Measurements from ENCODE around the gene ACBD6. TPM values are rescaled to one million over a fixed set of nuclear protein-coding genes. Genes with fewer than 3 reads are reported as not detected.
A peak's percentile ranks its signal among the peaks of the same experiment; 100 is the strongest.

ACBD6 gene
- total and polyA plus RNA-seq, 7 donors: 12.6 to 20.4 (median 17.3) TPM

GRCh38 chr1:180247580-180247979, 254.8 kb downstream of the ACBD6 start:
- Histone ChIP-seq H3K4me1 (no peaks in the 10 kb centered on the region), H3K36me3 (ENCODE audit: insufficient read depth in 1 of 2, low read depth in 1 of 2) (no peaks in the 10 kb centered on the region), H3K27ac (no peak overlapping the region), H3K27me3 (ENCODE audit: insufficient read depth in 3 of 3, low read length in 2 of 3) (peaks cover 0 to 9% (median 5%) of the 10 kb centered on the region in 3 donors), H3K4me3 (no peak overlapping the region), H3K9me3 (no peaks in the 10 kb centered on the region)
- DNase-seq (peak in 1 of 2 donors; percentile 39), ATAC-seq (no peak)
- TF ChIP-seq CTCF (IDR thresholded peaks at IDR 0.05): no peak
- intact Hi-C loops (cut with DNase I): no loop called here
- 88 to 90% (median 88%) methylated on average over 4 of the region's 4 CpGs for WGBS, 3 donors

- H3K4me1 ChIP-seq: no peaks in the 10 kb centered on the region
- H3K9me3 ChIP-seq: no peaks in the 10 kb centered on the region
- H3K4me3 ChIP-seq: no peak overlapping the region
- no peak overlapping the region for H3K27ac ChIP-seq
- DNase-seq (no peak), ATAC-seq (no peak)
- intact Hi-C loops (cut with DNase I): no loop called here
- 90 to 95% (median 93%) methylated on average over 3 of the region's 3 CpGs for WGBS, 3 donors
- H3K36me3 ChIP-seq (ENCODE audit: insufficient read depth in 1 of 2, low read depth in 1 of 2): no peaks in the 10 kb centered on the region
- TF ChIP-seq CTCF (IDR thresholded peaks at IDR 0.05): no peak
- H3K27me3 ChIP-seq (ENCODE audit: insufficient read depth in 3 of 3, low read length in 2 of 3): peaks cover 0 to 14% (median 5%) of the 10 kb centered on the region in 3 donors
Observed at GRCh38 chr1:180247061-180247460, 255.3 kb downstream of the ACBD6 start.

GRCh38 chr1:180246579-180246978, 255.8 kb downstream of the ACBD6 start:
- H3K27me3 ChIP-seq (ENCODE audit: insufficient read depth in 3 of 3, low read length in 2 of 3): peaks cover 0 to 19% (median 5%) of the 10 kb centered on the region in 3 donors
- intact Hi-C loops (cut with DNase I): no loop called here
- no peaks in the 10 kb centered on the region for H3K4me1 ChIP-seq
- peak in 1 of 2 donors; percentile 22 for DNase-seq
- 92 to 95% (median 94%) methylated on average over 5 of the region's 5 CpGs for WGBS, 3 donors
- no peaks in the 10 kb centered on the region for H3K36me3 ChIP-seq (ENCODE audit: insufficient read depth in 1 of 2, low read depth in 1 of 2)
- no peaks in the 10 kb centered on the region for H3K9me3 ChIP-seq
- no peak for ATAC-seq
- H3K27ac ChIP-seq: no peak overlapping the region
- H3K4me3 ChIP-seq: no peak overlapping the region
- no peak for TF ChIP-seq CTCF (IDR thresholded peaks at IDR 0.05)

- Histone ChIP-seq H3K27me3 (ENCODE audit: insufficient read depth in 3 of 3, low read length in 2 of 3) (peaks cover 0 to 33% (median 5%) of the 10 kb centered on the region in 3 donors), H3K9me3 (no peaks in the 10 kb centered on the region), H3K4me3 (no peak overlapping the region), H3K36me3 (ENCODE audit: insufficient read depth in 1 of 2, low read depth in 1 of 2) (no peaks in the 10 kb centered on the region), H3K4me1 (no peaks in the 10 kb centered on the region), H3K27ac (no peak overlapping the region)
- intact Hi-C loops (cut with DNase I): loop anchor here in 1 of 2 donors (2.0 kb wide), 1 partner anchor 52 kb away; no protein-coding TSS in a partner anchor
- no peak for ATAC-seq
- DNase-seq: no peak
- 78 to 94% (median 78%) methylated on average over 6 of the region's 6 CpGs for WGBS, 3 donors
- TF ChIP-seq CTCF (IDR thresholded peaks at IDR 0.05): no peak
Observed at GRCh38 chr1:180244840-180245239, 257.5 kb downstream of the ACBD6 start.
